NB4 (cell line): ENCODE data around the gene CIB4.
A peak's percentile ranks its signal among the peaks of the same experiment; 100 is the strongest.

ENCODE experiments used
- DNase-seq: peaks from one replicate; pipeline ENCODE4 v3.0.0; 2010; ENCODE audit warnings: low read depth
- H3K4me3 ChIP-seq: one replicate; pipeline ENCODE4 v1.5.1; 2011; ENCODE audit warnings: mild to moderate bottlenecking, low read depth, low read length, moderate library complexity
- CTCF ChIP-seq: IDR thresholded peaks from one replicate; pipeline ENCODE4 v1.5.1; 2012; ENCODE audit warnings: low read depth, low read length
- MAX ChIP-seq: IDR thresholded peaks from 2 replicates; pipeline ENCODE4 v1.6.1; 2011; ENCODE audit warnings: low read depth, low read length
- MYC ChIP-seq: IDR thresholded peaks from 2 replicates; pipeline ENCODE4 v1.6.1; 2011; ENCODE audit warnings: low read depth, low read length
- POLR2A ChIP-seq: IDR thresholded peaks from 2 replicates; pipeline ENCODE4 v1.6.1; 2011; ENCODE audit warnings: mild to moderate bottlenecking; ENCODE audit not compliant: insufficient read length; ENCODE audit errors: extremely low read depth

Gene CIB4

GRCh38 chr2:26645762-26646161 lies 4.6 kb upstream of the CIB4 start:
- no peak for TF ChIP-seq MYC
- TF ChIP-seq MAX, result no peak
- TF ChIP-seq POLR2A, result no peak
- TF ChIP-seq CTCF, result no peak
- H3K4me3 ChIP-seq, result no peak overlapping the region
- no peak for DNase-seq

- no peak overlapping the region for H3K4me3 ChIP-seq
- no peak for TF ChIP-seq CTCF
- no peak for TF ChIP-seq MYC
- no peak for TF ChIP-seq POLR2A
- no peak for TF ChIP-seq MAX
- no peak for DNase-seq
Observed at GRCh38 chr2:26644188-26644835, 3.1 kb upstream of the CIB4 start.

GRCh38 chr2:26642429-26642828 lies 1.3 kb upstream of the CIB4 start:
- TF ChIP-seq MYC (no peak), CTCF (no peak), POLR2A (no peak), MAX (no peak)
- DNase-seq, result no peak
- H3K4me3 ChIP-seq, result no peak overlapping the region

- no peak overlapping the region for H3K4me3 ChIP-seq
- TF ChIP-seq POLR2A, result no peak
- TF ChIP-seq MYC, result no peak
- no peak for TF ChIP-seq MAX
- no peak for TF ChIP-seq CTCF
- DNase-seq, result peak; percentile 24
Observed at GRCh38 chr2:26640331-26640745, 828 bp downstream of the CIB4 start.

- TF ChIP-seq POLR2A, result no peak
- TF ChIP-seq MAX, result no peak
- no peak for TF ChIP-seq CTCF
- TF ChIP-seq MYC, result no peak
- no peak for DNase-seq
- H3K4me3 ChIP-seq, result no peak overlapping the region
Observed at GRCh38 chr2:26639685-26640243, 1.4 kb downstream of the CIB4 start.
